GM18907 (cell line): ENCODE results near the gene PRPF31.

Experiments
- ATAC-seq: cut with Tn5 transposase; IDR thresholded peaks from one replicate; pipeline ENCODE4 v1.9.1; 2021; ENCODE audit warnings: mild to moderate bottlenecking, moderate library complexity; ENCODE audit not compliant: unreplicated experiment

The PRPF31 gene

GRCh38 chr19:54138489-54139256 is 23.1 kb downstream of the PRPF31 start:
- ATAC-seq, result no peak

DNA sequence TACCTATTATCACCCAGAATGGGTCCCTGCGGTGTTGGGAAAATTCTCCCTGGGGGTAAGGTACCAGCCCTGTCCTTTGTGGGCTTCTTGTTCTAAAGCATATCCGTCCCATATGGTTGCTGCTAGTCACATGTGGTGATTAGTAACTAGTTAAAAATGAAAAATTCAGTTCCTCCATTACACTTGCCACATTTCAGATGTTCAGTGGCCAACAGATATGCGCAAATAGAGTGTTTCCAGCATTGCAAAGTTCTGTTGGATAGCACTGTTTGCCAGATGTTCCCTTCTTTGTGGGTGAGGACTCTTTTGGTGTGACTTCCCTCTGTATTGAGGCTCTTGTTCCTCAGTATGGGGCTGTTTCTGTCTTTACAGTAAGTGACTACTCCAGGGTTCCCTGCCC is 25.8 kb downstream of the PRPF31 start:
- no peak for ATAC-seq

DNA sequence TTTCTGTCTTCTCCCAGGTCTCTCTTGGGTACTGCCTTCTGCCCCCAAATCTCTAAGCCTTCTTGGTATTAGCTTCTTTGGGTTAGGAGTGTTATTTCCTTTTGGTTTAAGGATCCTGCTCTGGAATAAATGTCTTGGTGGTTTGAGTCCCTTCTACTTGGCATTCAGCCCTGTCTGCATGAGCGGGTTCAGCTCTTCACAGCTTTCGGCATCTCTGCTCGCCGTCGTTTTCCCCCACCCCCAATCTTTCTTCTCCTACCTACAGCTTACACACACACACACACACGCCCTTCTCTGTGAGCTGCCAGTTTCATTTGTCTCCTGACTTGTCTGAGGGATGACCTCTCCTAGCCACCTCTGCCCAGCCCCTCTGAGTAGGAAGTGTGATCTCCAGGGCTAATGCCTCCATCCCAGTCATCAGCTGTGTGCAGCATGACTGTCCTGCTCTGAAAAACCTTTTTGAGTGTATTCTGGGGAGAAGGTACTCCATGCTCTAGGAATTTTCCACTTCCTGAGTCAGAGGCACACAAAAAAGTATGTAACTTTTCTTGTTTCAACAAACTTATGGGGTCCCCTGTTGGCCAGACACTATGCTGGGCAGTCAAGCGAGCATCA is 26.7 kb downstream of the PRPF31 start:
- no peak for ATAC-seq

GRCh38 chr19:54145541-54146158 is 30.1 kb downstream of the PRPF31 start:
- no peak for ATAC-seq

DNA sequence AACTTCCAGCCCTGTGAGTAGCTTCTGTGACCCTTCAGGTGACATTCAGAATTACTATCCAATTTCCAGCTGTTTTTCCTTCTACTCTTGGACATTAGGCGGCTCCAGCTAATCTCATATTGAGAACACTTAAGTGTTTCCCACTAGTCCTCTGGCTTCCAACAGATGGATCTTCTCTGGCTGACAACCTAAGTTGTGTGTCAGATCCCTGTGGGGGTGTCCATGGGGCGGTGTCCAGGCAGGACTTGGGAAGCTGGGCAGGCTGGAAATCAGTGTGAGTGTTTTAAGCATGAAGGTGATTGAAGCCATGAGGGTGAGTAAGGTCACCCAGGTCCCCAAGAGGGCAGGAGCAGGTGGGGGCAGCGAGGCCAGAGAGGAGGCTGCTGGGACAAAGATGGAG is 32.1 kb downstream of the PRPF31 start:
- ATAC-seq, result no peak

DNA sequence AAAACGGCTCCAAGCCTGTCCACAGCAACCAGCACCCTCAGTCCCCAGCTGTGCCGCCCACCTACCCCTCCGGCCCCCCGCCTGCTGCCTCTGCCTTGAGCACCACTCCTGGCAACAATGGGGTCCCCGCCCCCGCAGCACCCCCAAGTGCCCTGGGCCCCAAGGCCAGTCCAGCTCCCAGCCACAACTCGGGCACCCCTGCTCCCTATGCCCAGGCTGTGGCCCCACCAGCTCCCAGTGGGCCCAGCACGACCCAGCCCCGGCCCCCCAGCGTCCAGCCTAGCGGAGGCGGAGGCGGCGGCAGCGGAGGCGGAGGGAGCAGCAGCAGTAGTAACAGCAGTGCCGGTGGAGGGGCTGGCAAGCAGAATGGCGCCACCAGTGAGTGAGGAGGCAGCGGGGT is 32.6 kb downstream of the PRPF31 start:
- ATAC-seq, result no peak

DNA sequence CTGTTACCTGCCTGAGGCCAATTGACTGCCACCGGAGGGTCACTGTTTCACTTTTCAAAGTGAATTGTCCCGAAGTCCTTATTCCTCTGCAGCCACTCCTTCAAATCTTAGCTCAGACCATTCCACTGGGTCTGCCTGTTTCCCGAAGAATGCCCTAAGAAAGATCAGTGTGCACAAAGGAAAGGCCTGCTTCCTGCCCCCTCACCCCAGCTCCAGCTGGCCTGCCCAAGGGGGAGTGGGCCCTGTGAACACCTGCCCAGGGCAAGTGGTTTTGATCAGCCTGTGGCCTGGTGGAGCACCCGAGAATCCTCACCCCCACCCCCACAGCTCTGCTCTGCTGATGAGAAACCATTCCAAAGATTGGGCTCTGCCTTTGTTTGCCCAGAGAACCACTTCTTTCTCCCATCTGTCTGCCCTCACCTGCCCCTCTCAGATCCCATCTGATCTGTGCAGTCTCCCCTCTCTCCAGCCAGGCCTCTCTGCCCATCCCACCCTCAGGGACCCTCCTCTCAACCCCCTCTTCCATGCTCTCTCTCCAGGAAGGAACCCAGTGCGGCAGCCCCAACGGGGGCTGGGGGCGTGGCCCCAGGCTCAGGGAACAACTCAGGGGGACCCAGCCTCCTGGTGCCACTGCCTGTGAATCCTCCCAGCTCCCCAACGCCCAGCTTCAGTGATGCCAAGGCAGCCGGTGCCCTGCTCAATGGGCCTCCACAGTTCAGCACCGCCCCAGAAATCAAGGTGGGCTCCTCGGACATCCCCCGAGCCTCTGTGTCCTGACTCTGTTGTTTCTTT is 33.7 kb downstream of the PRPF31 start:
- ATAC-seq, result no peak

GRCh38 chr19:54151362-54152035 is 35.9 kb downstream of the PRPF31 start:
- no peak for ATAC-seq

DNA sequence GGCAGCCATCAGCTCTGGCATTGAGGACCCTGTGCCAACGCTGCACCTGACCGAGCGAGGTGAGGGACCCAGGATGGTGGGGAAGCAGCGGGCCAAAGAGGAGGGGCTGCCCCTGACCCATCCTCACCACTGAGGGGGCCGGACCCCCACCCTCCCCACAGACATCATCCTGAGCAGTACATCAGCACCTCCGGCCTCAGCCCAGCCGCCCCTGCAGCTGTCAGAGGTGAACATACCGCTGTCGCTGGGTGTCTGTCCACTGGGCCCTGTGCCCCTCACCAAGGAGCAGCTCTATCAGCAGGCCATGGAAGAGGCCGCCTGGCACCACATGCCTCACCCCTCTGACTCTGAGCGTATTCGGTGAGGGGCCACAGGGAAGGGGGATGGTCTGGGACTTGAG is 36.7 kb downstream of the PRPF31 start:
- no peak for ATAC-seq

- no peak for ATAC-seq
Observed at GRCh38 chr19:54152878-54153524, 37.4 kb downstream of the PRPF31 start.

- no peak for ATAC-seq
Observed at GRCh38 chr19:54153731-54154326, 38.3 kb downstream of the PRPF31 start.

DNA sequence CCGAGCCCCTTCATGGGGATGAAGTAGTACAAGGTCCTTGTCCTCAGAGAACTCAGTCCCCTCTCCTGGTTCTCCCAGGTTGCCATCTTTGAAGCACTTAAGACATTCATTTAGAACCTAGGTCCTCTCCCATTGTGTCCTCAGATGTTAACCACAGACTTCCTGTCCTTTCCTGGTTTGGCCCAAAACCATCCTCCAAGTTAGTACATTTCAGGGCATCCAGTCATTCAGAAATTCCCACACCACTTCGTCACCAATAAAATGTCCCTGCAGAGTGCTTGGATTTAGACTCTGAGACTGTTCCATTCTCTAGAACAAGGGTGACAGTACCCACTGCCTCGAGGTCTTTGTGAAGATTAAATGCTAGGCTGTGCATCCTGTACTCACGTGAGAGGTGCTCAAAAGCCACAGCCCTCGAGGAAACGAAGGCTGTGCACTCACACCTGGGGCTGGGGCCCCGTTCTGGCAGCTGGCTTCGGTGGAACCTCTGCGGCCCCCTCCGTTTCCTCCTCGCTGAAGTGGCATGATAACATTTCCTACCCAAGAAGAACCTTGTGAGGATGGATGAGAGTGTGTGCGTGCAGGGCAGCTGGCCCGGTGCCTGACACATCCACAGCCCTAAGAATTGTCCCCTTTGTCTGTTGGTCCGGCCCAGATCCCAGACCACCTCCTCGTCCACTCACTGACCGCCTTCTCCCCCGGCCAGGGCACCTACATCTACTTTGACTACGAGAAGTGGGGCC is 39.2 kb downstream of the PRPF31 start:
- no peak for ATAC-seq

- ATAC-seq, result no peak
Observed at GRCh38 chr19:54155694-54156093, 40.1 kb downstream of the PRPF31 start.

DNA sequence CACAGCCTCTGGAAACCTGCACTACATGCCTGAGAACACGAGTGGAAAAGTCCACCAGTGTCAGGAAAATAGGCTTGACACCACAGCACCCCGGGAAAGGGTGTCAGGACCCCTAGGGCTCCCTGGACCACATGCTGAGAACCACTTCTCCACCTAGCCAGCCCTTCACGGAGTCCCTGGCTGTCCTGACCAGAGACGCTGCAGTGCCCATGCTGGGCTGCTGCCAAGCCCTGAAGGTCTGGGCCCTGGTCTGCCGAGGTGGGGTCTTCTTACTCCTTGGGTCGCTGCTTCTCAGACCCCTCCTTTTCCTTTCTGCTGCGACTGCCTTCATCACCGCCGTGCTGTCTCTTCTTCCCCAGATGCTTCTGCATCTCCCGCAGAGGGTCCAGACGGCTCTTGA is 40.9 kb downstream of the PRPF31 start:
- no peak for ATAC-seq

DNA sequence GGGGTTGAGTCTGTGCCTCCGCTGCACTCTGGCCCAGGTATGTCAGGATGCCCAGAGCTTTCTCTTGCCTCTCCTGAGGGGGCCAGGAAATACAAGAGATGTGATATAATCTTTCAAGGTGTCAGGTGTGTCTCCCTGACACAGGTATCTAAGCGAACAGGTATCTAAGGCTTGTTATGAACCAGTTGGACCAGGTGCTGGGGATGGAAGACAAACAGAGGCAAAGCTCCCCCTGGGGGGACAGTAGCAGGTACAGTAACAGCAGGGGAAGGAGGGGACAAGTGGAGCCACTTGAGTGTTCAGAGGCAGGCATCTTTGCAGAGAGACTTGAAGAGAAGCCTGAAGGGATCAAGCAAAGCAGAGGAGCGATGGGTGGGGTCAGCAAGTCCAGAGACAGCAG is 41.4 kb downstream of the PRPF31 start:
- ATAC-seq, result no peak

DNA sequence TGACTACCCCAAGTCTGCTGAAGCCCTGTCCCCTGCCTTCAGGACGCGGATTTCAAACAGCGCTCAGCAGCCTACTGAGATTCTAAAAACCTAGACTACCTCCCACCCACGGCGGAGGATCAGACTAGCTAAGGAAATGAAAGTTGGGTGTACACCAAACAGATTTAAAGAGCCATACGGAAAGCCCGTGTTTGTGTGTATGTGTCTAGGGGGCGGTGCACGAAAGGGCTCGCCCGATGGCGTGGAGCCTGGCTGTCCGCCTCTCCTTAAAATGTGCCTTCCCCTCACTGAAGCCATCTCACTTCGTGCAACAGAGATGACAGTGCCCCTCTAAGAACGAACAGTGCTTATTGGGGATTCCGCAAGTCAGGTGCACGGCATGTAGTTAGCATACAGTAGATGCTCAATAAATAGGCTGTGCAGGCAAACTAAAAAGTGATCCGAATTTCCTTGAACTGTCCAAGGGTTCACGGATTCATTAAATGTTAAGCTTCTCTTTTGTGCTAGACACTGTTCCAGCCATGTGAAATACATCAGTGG is 43.3 kb downstream of the PRPF31 start:
- ATAC-seq, result no peak

GRCh38 chr19:54159352-54160181 is 44.0 kb downstream of the PRPF31 start, which contains the start of gene LENG1:
LENG1 (minus strand) TSS chr19:54159721; CDS start chr19:54159695, 26 bp downstream.
- peak; percentile 90 for ATAC-seq

- peak; percentile 8 for ATAC-seq
Observed at GRCh38 chr19:54160182-54160811, 44.7 kb downstream of the PRPF31 start.
